Ovary (tissue), 9 donors: ENCODE data around the gene CAMK2D. TPM values are rescaled to one million over a fixed set of nuclear protein-coding genes. Genes with fewer than 3 reads are reported as not detected.

Source experiments
- DNase-seq, 5 donors: peaks; one replicate each; pipeline ENCODE4 v3.0.0-alpha.2; 2019 to 2020
- H3K27ac ChIP-seq, 2 donors: fragments of 200-600 bp; one replicate each; pipeline versions ENCODE4 v1.5.1 to v1.8.0; 2019 to 2022
- H3K27me3 ChIP-seq: fragments of 200-600 bp; one replicate; pipeline ENCODE4 v1.8.0; 2022
- H3K36me3 ChIP-seq: fragments of 200-600 bp; sonication (generic); one replicate; pipeline ENCODE4 v1.5.1; 2019
- H3K4me1 ChIP-seq: one replicate; pipeline ENCODE4 v1.8.1; 2013; ENCODE audit warnings: mild to moderate bottlenecking, moderate library complexity; ENCODE audit not compliant: insufficient read depth
- H3K4me3 ChIP-seq: fragments of 200-600 bp; sonication (generic); one replicate; pipeline ENCODE4 v1.5.1; 2017
- H3K9me3 ChIP-seq, 2 donors: fragments of 200-600 bp in 1 of 2; sonication (generic) in 1 of 2; one replicate each; pipeline versions ENCODE4 v1.5.1 to v1.8.1; 2013 to 2019; ENCODE audit warnings: mild to moderate bottlenecking in 1 of 2, moderate library complexity in 1 of 2
- CTCF ChIP-seq, 3 donors: fragments of 450-650 bp in 2 of 3; fragments of 200-600 bp in 1 of 3; IDR thresholded peaks; one replicate each; pipeline versions ENCODE4 v1.5.1 to v1.8.0; 2016 to 2022; ENCODE audit warnings: antibody characterized with exemption in 3 of 3, mild to moderate bottlenecking in 1 of 3
- EP300 ChIP-seq: sonication (generic); formaldehyde crosslinking; IDR thresholded peaks from one replicate; pipeline ENCODE4 v1.6.1; 2017; ENCODE audit warnings: antibody characterized with exemption
- POLR2A ChIP-seq: fragments of 450-650 bp; IDR thresholded peaks from one replicate; pipeline ENCODE4 v1.6.1; 2017; ENCODE audit warnings: antibody characterized with exemption, mild to moderate bottlenecking, moderate library complexity
- WGBS, 3 donors: extraction: QIAGEN DNeasy Blood & Tissue Kit in 1 of 3; methylation state at CpG; one replicate each; pipeline versions ENCODE4 v1.1.5 to v1.1.7; 2013 to 2017; 5-methylcytosine and 5-hydroxymethylcytosine counted together
- intact Hi-C, 4 donors: fragments of 100-400 bp; cut with DNase I; formaldehyde crosslinking; loops; one replicate each; pipeline versions ENCODE4 v1.11.0 to v1.15.1; 2022 to 2023
- polyA plus RNA-seq, 2 donors: library from polyadenylated mRNA; stranded (reverse); fragments of 200-250 nt in 1 of 2; fragments of 350-450 nt in 1 of 2; fragmentation: Illumina TruSeq in 1 of 2; extraction: RNeasy Lipid Tissue Mini Kit (QIAGEN cat#74804) in 1 of 2; gene quantifications; one replicate each; pipeline ENCODE4 v1.2.3, GENCODE V29; 2013 to 2014
- total RNA-seq, 7 donors: library from RNA; depleted of rRNA in 2 of 7; stranded (reverse); fragments of >200 nt in 2 of 7; fragmentation: NEBNext Ultra II Directional in 3 of 7; extraction: Animal tissue kit (Norgen Biotek cat#: 25700) in 3 of 7; gene quantifications; one replicate each; pipeline versions ENCODE4 v1.1.0 to v1.2.4, GENCODE V29; 2016 to 2023
- donor health status: DM: no; HTN: no; CAD: no; lungs with moderate emphysema.
- donor health status: DM: no; HTN: no; CAD: no.
- donor health status: Bipolar disorder and iron deficiency.
- donor health status: DM: yes; HTN: yes; CAD: no.
- donor health status: DM: no; HTN: no; CAD: no.
- donor health status: DM: yes; HTN: yes; CAD: no.

Gene CAMK2D
- total and polyA plus RNA-seq, 9 donors = 14.2 to 36.9 (median 32.2) TPM

GRCh38 chr4:113619526-113619925 is 142.0 kb downstream of the CAMK2D start:
- Histone ChIP-seq H3K27me3 (no peaks in the 10 kb centered on the region), H3K27ac (no peak overlapping the region), H3K4me1 (peaks cover 1% of the 10 kb centered on the region), H3K4me3 (no peak overlapping the region), H3K36me3 (no peaks in the 10 kb centered on the region), H3K9me3 (no peaks in the 10 kb centered on the region)
- DNase-seq = no peak
- TF ChIP-seq POLR2A (no peak), EP300 (no peak), CTCF (IDR thresholded peaks at IDR 0.05) (no peak)
- 55 to 85% (median 70%) methylated on average over 4 of the region's 4 CpGs for WGBS, 3 donors
- intact Hi-C loops = no loop called here

- intact Hi-C loops = no loop called here
- Histone ChIP-seq H3K36me3 (no peaks in the 10 kb centered on the region), H3K4me3 (no peak overlapping the region), H3K27ac (no peak overlapping the region), H3K9me3 (no peaks in the 10 kb centered on the region), H3K27me3 (no peaks in the 10 kb centered on the region), H3K4me1 (peaks cover 1% of the 10 kb centered on the region)
- WGBS, 3 donors = 7 to 23% (median 7%) methylated on average over 2 of the region's 2 CpGs
- TF ChIP-seq POLR2A (no peak), EP300 (no peak), CTCF (IDR thresholded peaks at IDR 0.05) (no peak)
- no peak for DNase-seq
Observed at GRCh38 chr4:113618205-113618604, 143.3 kb downstream of the CAMK2D start.

GRCh38 chr4:113617195-113617594 is 144.3 kb downstream of the CAMK2D start:
- no peaks in the 10 kb centered on the region for H3K27me3 ChIP-seq
- H3K4me3 ChIP-seq = no peak overlapping the region
- no peak overlapping the region for H3K27ac ChIP-seq
- H3K4me1 ChIP-seq = peaks cover 1% of the 10 kb centered on the region
- no peak for DNase-seq
- no peaks in the 10 kb centered on the region for H3K36me3 ChIP-seq
- intact Hi-C loops = no loop called here
- TF ChIP-seq POLR2A = no peak
- no peak for TF ChIP-seq EP300
- no peak for TF ChIP-seq CTCF (IDR thresholded peaks at IDR 0.05)
- H3K9me3 ChIP-seq = no peaks in the 10 kb centered on the region
- WGBS, 3 donors = 96 to 97% (median 97%) methylated on average over 6 of the region's 6 CpGs

- Histone ChIP-seq H3K4me1 (peaks cover 1% of the 10 kb centered on the region), H3K36me3 (no peaks in the 10 kb centered on the region), H3K4me3 (no peak overlapping the region), H3K27me3 (no peaks in the 10 kb centered on the region), H3K9me3 (no peaks in the 10 kb centered on the region), H3K27ac (no peak overlapping the region)
- intact Hi-C loops = no loop called here
- WGBS, 3 donors = 45 to 53% (median 52%) methylated on average over 1 of the region's 1 CpG
- no peak for DNase-seq
- no peak for TF ChIP-seq EP300
Observed at GRCh38 chr4:113616443-113616842, 145.1 kb downstream of the CAMK2D start.

GRCh38 chr4:113614414-113614813 is 147.1 kb downstream of the CAMK2D start:
- 78 to 83% (median 83%) methylated on average over 2 of the region's 2 CpGs for WGBS, 3 donors

More at GRCh38 chr4:113614414-113614813, 147.1 kb downstream of the CAMK2D start:
- Histone ChIP-seq H3K4me3 (no peak overlapping the region), H3K9me3 (no peaks in the 10 kb centered on the region), H3K27ac (no peak overlapping the region), H3K36me3 (no peaks in the 10 kb centered on the region), H3K27me3 (no peaks in the 10 kb centered on the region), H3K4me1 (peaks cover 1% of the 10 kb centered on the region)
- intact Hi-C loops = no loop called here
- DNase-seq = no peak
- no peak for TF ChIP-seq EP300
- TF ChIP-seq POLR2A = no peak
- TF ChIP-seq CTCF (IDR thresholded peaks at IDR 0.05) = no peak
